ENCODE data around the gene BTNL2.

DNA sequence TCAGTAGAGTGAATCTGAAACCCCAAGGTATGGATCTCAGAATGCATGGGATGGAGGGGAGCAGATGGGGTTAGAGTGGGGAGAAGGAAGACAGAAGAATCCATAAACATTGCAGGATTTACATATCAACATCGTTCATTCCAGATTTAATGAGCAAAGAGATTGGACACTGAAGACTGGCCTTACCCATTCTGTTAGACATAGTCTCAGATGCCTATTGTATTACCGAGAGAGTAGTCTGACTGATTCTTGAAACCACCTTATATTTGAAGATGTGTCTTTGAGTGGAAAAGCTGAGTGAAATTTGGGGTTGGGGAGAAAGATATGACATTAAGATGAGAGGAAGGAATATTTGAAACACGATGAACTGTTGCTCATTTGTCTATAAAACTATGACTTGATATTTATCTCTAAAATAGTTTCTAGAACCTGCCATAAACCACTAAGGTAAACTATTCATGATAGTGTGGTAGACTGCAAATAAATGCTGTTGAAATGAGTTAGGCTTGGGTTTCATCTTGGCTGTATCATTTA, 38.4 kb upstream of the BTNL2 start:
- TF ChIP-seq, protein P1, sequence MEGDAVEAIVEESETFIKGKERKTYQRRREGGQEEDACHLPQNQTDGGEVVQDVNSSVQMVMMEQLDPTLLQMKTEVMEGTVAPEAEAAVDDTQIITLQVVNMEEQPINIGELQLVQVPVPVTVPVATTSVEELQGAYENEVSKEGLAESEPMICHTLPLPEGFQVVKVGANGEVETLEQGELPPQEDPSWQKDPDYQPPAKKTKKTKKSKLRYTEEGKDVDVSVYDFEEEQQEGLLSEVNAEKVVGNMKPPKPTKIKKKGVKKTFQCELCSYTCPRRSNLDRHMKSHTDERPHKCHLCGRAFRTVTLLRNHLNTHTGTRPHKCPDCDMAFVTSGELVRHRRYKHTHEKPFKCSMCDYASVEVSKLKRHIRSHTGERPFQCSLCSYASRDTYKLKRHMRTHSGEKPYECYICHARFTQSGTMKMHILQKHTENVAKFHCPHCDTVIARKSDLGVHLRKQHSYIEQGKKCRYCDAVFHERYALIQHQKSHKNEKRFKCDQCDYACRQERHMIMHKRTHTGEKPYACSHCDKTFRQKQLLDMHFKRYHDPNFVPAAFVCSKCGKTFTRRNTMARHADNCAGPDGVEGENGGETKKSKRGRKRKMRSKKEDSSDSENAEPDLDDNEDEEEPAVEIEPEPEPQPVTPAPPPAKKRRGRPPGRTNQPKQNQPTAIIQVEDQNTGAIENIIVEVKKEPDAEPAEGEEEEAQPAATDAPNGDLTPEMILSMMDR (IDR thresholded peaks at IDR 0.05): no peak
- TF ChIP-seq, protein P2, sequence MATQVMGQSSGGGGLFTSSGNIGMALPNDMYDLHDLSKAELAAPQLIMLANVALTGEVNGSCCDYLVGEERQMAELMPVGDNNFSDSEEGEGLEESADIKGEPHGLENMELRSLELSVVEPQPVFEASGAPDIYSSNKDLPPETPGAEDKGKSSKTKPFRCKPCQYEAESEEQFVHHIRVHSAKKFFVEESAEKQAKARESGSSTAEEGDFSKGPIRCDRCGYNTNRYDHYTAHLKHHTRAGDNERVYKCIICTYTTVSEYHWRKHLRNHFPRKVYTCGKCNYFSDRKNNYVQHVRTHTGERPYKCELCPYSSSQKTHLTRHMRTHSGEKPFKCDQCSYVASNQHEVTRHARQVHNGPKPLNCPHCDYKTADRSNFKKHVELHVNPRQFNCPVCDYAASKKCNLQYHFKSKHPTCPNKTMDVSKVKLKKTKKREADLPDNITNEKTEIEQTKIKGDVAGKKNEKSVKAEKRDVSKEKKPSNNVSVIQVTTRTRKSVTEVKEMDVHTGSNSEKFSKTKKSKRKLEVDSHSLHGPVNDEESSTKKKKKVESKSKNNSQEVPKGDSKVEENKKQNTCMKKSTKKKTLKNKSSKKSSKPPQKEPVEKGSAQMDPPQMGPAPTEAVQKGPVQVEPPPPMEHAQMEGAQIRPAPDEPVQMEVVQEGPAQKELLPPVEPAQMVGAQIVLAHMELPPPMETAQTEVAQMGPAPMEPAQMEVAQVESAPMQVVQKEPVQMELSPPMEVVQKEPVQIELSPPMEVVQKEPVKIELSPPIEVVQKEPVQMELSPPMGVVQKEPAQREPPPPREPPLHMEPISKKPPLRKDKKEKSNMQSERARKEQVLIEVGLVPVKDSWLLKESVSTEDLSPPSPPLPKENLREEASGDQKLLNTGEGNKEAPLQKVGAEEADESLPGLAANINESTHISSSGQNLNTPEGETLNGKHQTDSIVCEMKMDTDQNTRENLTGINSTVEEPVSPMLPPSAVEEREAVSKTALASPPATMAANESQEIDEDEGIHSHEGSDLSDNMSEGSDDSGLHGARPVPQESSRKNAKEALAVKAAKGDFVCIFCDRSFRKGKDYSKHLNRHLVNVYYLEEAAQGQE (IDR thresholded peaks at IDR 0.05; ENCODE audit: insufficient read depth in 1 of 2, low read depth in 2 of 2, low read length in 1 of 2): no peak
- TF ChIP-seq POLR2AphosphoS5 (IDR thresholded peaks at IDR 0.05; ENCODE audit: low read depth, low read length) (no peak), TCF7L2 (IDR thresholded peaks at IDR 0.05; ENCODE audit: low read depth, low read length) (no peak), SIN3A (IDR thresholded peaks at IDR 0.05; ENCODE audit: borderline replicate concordance, insufficient read depth, low read depth, low read length) (no peak)
